K562 (cell line): ENCODE measurements around the gene IL1RL2. TPM values are rescaled to one million over a fixed set of nuclear protein-coding genes. Genes with fewer than 3 reads are reported as not detected.

Source experiments
- ATAC-seq: fragments of 200-7000 bp; cut with Tn5 transposase; 3 replicates; pipeline ENCODE4 v1.9.1; 2020; ENCODE audit warnings: moderate library complexity
- BruUV-seq: library from RNA; stranded (reverse); fragments of 400-500 nt; replicated peaks from 2 replicates; lab custom pipeline; 2021; lab: Mats Ljungman, UMichigan
- CTCF ChIA-PET: fragments of 300-600 bp; formaldehyde crosslinking; extraction: SDS; loops from one replicate; lab custom pipeline; 2021; ENCODE audit warnings: low intra/inter-chr PET ratio; lab: Yijun Ruan, JAX
- POLR2A ChIA-PET: fragments of 300-600, 350-650 bp; sonication (Branson Sonifier 250); formaldehyde crosslinking; extraction: SDS; loops from one replicate; lab custom pipeline; 2021; ENCODE audit warnings: antibody characterized with exemption, inconsistent platforms; lab: Yijun Ruan, JAX
- DNase-seq, 4 experiments: peaks; one replicate each; pipeline versions ENCODE4 v3.0.0 to v3.0.0-alpha.2; 2011 to 2018; ENCODE audit warnings: low spot score in 3 of 4, mixed read lengths in 3 of 4; ENCODE audit errors: extremely low read depth in 1 of 4
- FAIRE-seq: peaks from 2 replicates; lab custom pipeline; 2011; peaks lifted over from hg19 to GRCh38; lab: Jason Lieb, UNC
- H2AFZ ChIP-seq: 2 replicates; pipeline ENCODE4 v1.6.0; 2011; ENCODE audit warnings: low read depth, low read length, control low read depth, inconsistent platforms
- H3K27ac ChIP-seq: fragments of 200-600 bp; 3 replicates; pipeline ENCODE4 v1.8.0; 2011; ENCODE audit warnings: low read depth, mild to moderate bottlenecking, control low read depth, inconsistent platforms, low read length, moderate library complexity, mixed read lengths; ENCODE audit errors: extremely low read depth
- H3K27me3 ChIP-seq, 2 experiments: fragments of 300-600 bp in 1 of 2; 2 replicates in 1 of 2; 3 replicates in 1 of 2; pipeline versions ENCODE4 v1.6.0 to v1.8.0; 2011; ENCODE audit warnings: inconsistent platforms in 2 of 2, low read length in 2 of 2, mild to moderate bottlenecking in 1 of 2, mixed read lengths in 1 of 2, moderate library complexity in 1 of 2; ENCODE audit not compliant: control insufficient read depth in 2 of 2, insufficient read depth in 2 of 2
- H3K36me3 ChIP-seq: fragments of 300-600 bp; 3 replicates; pipeline ENCODE4 v1.8.0; 2011; ENCODE audit warnings: mild to moderate bottlenecking, low read length, inconsistent platforms; ENCODE audit not compliant: control insufficient read depth, insufficient read depth
- H3K4me1 ChIP-seq, 2 experiments: fragments of 200-600 bp in 1 of 2; replicated peaks in 1 of 2; 2 replicates in 1 of 2; 3 replicates in 1 of 2; pipeline versions ENCODE4 v1.5.1 to v1.8.0; 2011; ENCODE audit warnings: inconsistent platforms in 2 of 2, low read length in 2 of 2, mild to moderate bottlenecking in 1 of 2, mixed read lengths in 1 of 2, moderate library complexity in 1 of 2; ENCODE audit not compliant: control insufficient read depth in 2 of 2, insufficient read depth in 2 of 2
- H3K4me2 ChIP-seq: 2 replicates; pipeline ENCODE4 v1.6.1; 2011; ENCODE audit warnings: low read length, control low read depth, inconsistent platforms, mixed read lengths; ENCODE audit not compliant: insufficient read depth
- H3K4me3 ChIP-seq: fragments of 200-600 bp; sonication (generic), shearing (Covaris generic); 2 replicates; pipeline ENCODE4 v1.5.1; 2016; ENCODE audit warnings: control low read depth, inconsistent platforms
- H3K79me2 ChIP-seq: fragments of 200-600 bp; 3 replicates; pipeline ENCODE4 v1.8.0; 2011; ENCODE audit warnings: low read length, inconsistent platforms; ENCODE audit not compliant: control insufficient read depth, insufficient read depth
- H3K9ac ChIP-seq, 2 experiments: 2 replicates each; pipeline versions ENCODE4 v1.6.0 to v1.6.1; 2011; ENCODE audit warnings: low read depth in 2 of 2, low read length in 2 of 2, control low read depth in 1 of 2, inconsistent platforms in 1 of 2, mild to moderate bottlenecking in 1 of 2, mixed read lengths in 1 of 2; ENCODE audit not compliant: insufficient read depth in 1 of 2
- H3K9me1 ChIP-seq: one replicate; pipeline ENCODE4 v1.6.0; 2011; ENCODE audit warnings: inconsistent platforms, mild to moderate bottlenecking, low read length, moderate library complexity; ENCODE audit not compliant: control insufficient read depth, insufficient read depth
- H3K9me3 ChIP-seq: replicated peaks from 2 replicates; pipeline ENCODE4 v1.5.1; 2011; ENCODE audit warnings: low read depth, low read length, inconsistent platforms; ENCODE audit not compliant: control insufficient read depth, insufficient read depth
- H4K20me1 ChIP-seq: replicated peaks from 2 replicates; pipeline ENCODE4 v1.6.1; 2011; ENCODE audit warnings: low read length, inconsistent platforms, mixed read lengths; ENCODE audit not compliant: control insufficient read depth, insufficient read depth
- EHMT2 ChIP-seq: fragments of 450-650 bp; IDR thresholded peaks from 2 replicates; pipeline ENCODE4 v1.6.1; 2018; ENCODE audit warnings: antibody characterized with exemption
- ELK3 ChIP-seq: fragments of 450-650 bp; formaldehyde crosslinking; IDR thresholded peaks from 2 replicates; pipeline ENCODE4 v1.4.0; 2020; ENCODE audit warnings: mild to moderate bottlenecking
- HES1 ChIP-seq: fragments of 450-650 bp; IDR thresholded peaks from 2 replicates; pipeline ENCODE4 v1.6.1; 2016; ENCODE audit warnings: low read depth, mild to moderate bottlenecking, moderate library complexity
- HIVEP1 ChIP-seq: fragments of 250-450 bp; sonication (Bioruptor Pico); IDR thresholded peaks from 2 replicates; pipeline ENCODE4 v1.4.0; 2020; ENCODE audit warnings: mild to moderate bottlenecking
- POLR2A ChIP-seq: fragments of 450-650 bp; conservative IDR thresholded peaks from 2 replicates; pipeline ENCODE4 v1.6.1; 2016
- PRMT5 ChIP-seq: sonication (generic); formaldehyde crosslinking; IDR thresholded peaks from 2 replicates; pipeline ENCODE4 v1.5.0; 2020; ENCODE audit warnings: missing genetic modification reagents
- RBM22 ChIP-seq: fragments of 200-400 bp; formaldehyde crosslinking; IDR thresholded peaks from 2 replicates; pipeline ENCODE4 v1.6.1; 2018; ENCODE audit warnings: low read length, low read depth; ENCODE audit not compliant: poor library complexity, severe bottlenecking
- RFX7 ChIP-seq: fragments of 250-450 bp; sonication (Bioruptor Pico); IDR thresholded peaks from 2 replicates; pipeline ENCODE4 v1.5.1; 2021; ENCODE audit warnings: mild to moderate bottlenecking
- ZNF232 ChIP-seq: sonication (generic); formaldehyde crosslinking; IDR thresholded peaks from 2 replicates; pipeline ENCODE4 v1.8.0; 2022; ENCODE audit warnings: mild to moderate bottlenecking, missing genetic modification reagents
- ZNF41 ChIP-seq: fragments of 250-450 bp; sonication (Bioruptor Pico); conservative IDR thresholded peaks from 2 replicates; pipeline ENCODE4 v1.4.0; 2020; ENCODE audit warnings: mild to moderate bottlenecking
- ZNF518B ChIP-seq: fragments of 250-450 bp; sonication (Bioruptor Pico); IDR thresholded peaks from 2 replicates; pipeline ENCODE4 v1.5.0; 2021; ENCODE audit warnings: mild to moderate bottlenecking, moderate library complexity
- WGBS: fragments of 100-300 bp; shearing (Covaris generic); methylation state at CpG from one replicate; pipeline ENCODE4 v1.1.6; 2016; ENCODE audit warnings: low coverage, mixed read lengths; ENCODE audit not compliant: insufficient coverage; ENCODE audit errors: missing lambda C conversion rate; 5-methylcytosine and 5-hydroxymethylcytosine counted together
- in situ Hi-C: fragments of 300-500 bp; cut with MboI; formaldehyde crosslinking; loops from 4 replicates; pipeline ENCODE4 v1.15.0; 2018; ENCODE audit warnings: inconsistent platforms, mixed read lengths
- intact Hi-C: fragments of 100-400 bp; cut with micrococcal nuclease; formaldehyde crosslinking; loops from 2 replicates; pipeline ENCODE4 v1.14.2; 2022
- polyA plus RNA-seq, 8 experiments: library from polyadenylated mRNA; depleted of rRNA in 4 of 8; stranded (reverse) in 5 of 8; unstranded in 3 of 8; fragments of >200 nt; fragmentation: Nextera tagmentation in 2 of 8; fragmentation: Illumina TruSeq in 1 of 8; extraction: Ambion mirVana in 2 of 8; extraction: Trizol in 1 of 8; gene quantifications; 2 replicates each; pipeline versions ENCODE4 v1.2.1 to v1.2.3, GENCODE V29; 2011 to 2014; ENCODE audit warnings: inconsistent platforms in 1 of 8, missing spikeins in 1 of 8
- total RNA-seq, 7 experiments: library from RNA; depleted of rRNA in 6 of 7; stranded (reverse); fragments of >200 nt in 6 of 7; fragmentation: Illumina TruSeq in 2 of 7; extraction: Trizol in 2 of 7; gene quantifications; 2 replicates each; pipeline versions ENCODE4 v1.2.1 to v1.2.3, GENCODE V29; 2011 to 2021; ENCODE audit warnings: low replicate concordance in 1 of 7

The IL1RL2 gene
- total and polyA plus RNA-seq, 9 of the 15 experiments (the other 6 are each of a cell fraction or from before 2014, with no cell fraction given): not detected

GRCh38 chr2:102181919-102182635 is 4.7 kb upstream of the IL1RL2 start (continued):
- TF ChIP-seq EHMT2 (peak; percentile 39; the same call in 1 of the 2 replicates), HES1 (no peak)

GRCh38 chr2:102184018-102184417 is 2.8 kb upstream of the IL1RL2 start:
- no peak overlapping the region for H3K4me2 ChIP-seq
- H3K9me3 ChIP-seq: no peaks in the 10 kb centered on the region
- no peaks in the 10 kb centered on the region for H3K27me3 ChIP-seq
- intact Hi-C loops (no loop called here), in situ Hi-C loops (no loop called here)
- no peak for FAIRE-seq
- H3K4me3 ChIP-seq: no peak overlapping the region
- TF ChIP-seq ZNF518B (CRISPR knock-in tag) (no peak), POLR2A (no peak), RBM22 (no peak), HIVEP1 (no peak), ELK3 (CRISPR knock-in tag) (no peak), RFX7 (no peak), ZNF232 (CRISPR knock-in tag) (no peak), ZNF41 (CRISPR knock-in tag) (no peak), PRMT5 (no peak)
- no peak for ATAC-seq
- no peak overlapping the region for H3K9ac ChIP-seq
- BruUV-seq: no TSS peak
- H3K4me1 ChIP-seq: peaks cover 0 to 3% of the 10 kb centered on the region in 2 experiments; a peak in 1 of 5 replicates
- no peak for DNase-seq
- H3K9me1 ChIP-seq: no peaks in the 10 kb centered on the region
- no peak overlapping the region for H3K27ac ChIP-seq
- no peaks in the 10 kb centered on the region for H4K20me1 ChIP-seq
- POLR2A ChIA-PET: no interaction called here
- CTCF ChIA-PET: interaction anchor here (1.1 kb wide), 1 partner anchor 56 kb away, joined by 3 read pairs; no protein-coding TSS in a partner anchor
- 0% methylated on average over 2 of the region's 2 CpGs for WGBS
- H2AFZ ChIP-seq: no peak overlapping the region
- H3K36me3 ChIP-seq: no peaks in the 10 kb centered on the region
- no peaks in the 10 kb centered on the region for H3K79me2 ChIP-seq
